RPMI8226 (cell line): ENCODE results near the gene STAU1.
"Not testable (repeated sequence)": the region's sequence is repeated elsewhere in the genome, so short reads cannot be mapped to it uniquely, and the experiment has no call there.

ENCODE experiments used
- DNase-seq: peaks from one replicate; pipeline ENCODE4 v3.0.0-alpha.2; 2015

Gene STAU1

GRCh38 chr20:49112596-49113274 is 75.4 kb downstream of the STAU1 start:
- DNase-seq, result no peak

- DNase-seq, result no peak
Observed at GRCh38 chr20:49110767-49111694, 77.1 kb downstream of the STAU1 start.

GRCh38 chr20:49106328-49106727 is 81.8 kb downstream of the STAU1 start:
- DNase-seq, result no peak

- DNase-seq, result not testable (repeated sequence)
Observed at GRCh38 chr20:49104979-49105547, 83.1 kb downstream of the STAU1 start.

GRCh38 chr20:49104365-49104648 is 83.8 kb downstream of the STAU1 start:
- DNase-seq, result no peak

- no peak for DNase-seq
Observed at GRCh38 chr20:49103647-49104364, 84.3 kb downstream of the STAU1 start.

GRCh38 chr20:49103019-49103418 is 85.1 kb downstream of the STAU1 start:
- no peak for DNase-seq

GRCh38 chr20:49100972-49101371 is 87.2 kb downstream of the STAU1 start:
- DNase-seq, result no peak

GRCh38 chr20:49100292-49100691 is 87.8 kb downstream of the STAU1 start:
- DNase-seq, result not testable (repeated sequence)

GRCh38 chr20:49099011-49099410 is 89.1 kb downstream of the STAU1 start:
- no peak for DNase-seq

GRCh38 chr20:49098136-49098535 is 90.0 kb downstream of the STAU1 start:
- no peak for DNase-seq

- no peak for DNase-seq
Observed at GRCh38 chr20:49097159-49097558, 91.0 kb downstream of the STAU1 start.

- no peak for DNase-seq
Observed at GRCh38 chr20:49096203-49096730, 91.9 kb downstream of the STAU1 start.

- no peak for DNase-seq
Observed at GRCh38 chr20:49091762-49092161, 96.4 kb downstream of the STAU1 start.

- DNase-seq, result no peak
Observed at GRCh38 chr20:49091104-49091503, 97.0 kb downstream of the STAU1 start.

GRCh38 chr20:49082295-49082694 is 105.8 kb downstream of the STAU1 start:
- not testable (repeated sequence) for DNase-seq

- no peak for DNase-seq
Observed at GRCh38 chr20:49078310-49078709, 109.8 kb downstream of the STAU1 start.

GRCh38 chr20:49074521-49074920 is 113.6 kb downstream of the STAU1 start:
- DNase-seq, result no peak
